DMS114 treated with DMSO at 0.1 percent for 48 hours (cell line): ENCODE data around the gene BASP1.
"Not testable (repeated sequence)": the region's sequence is repeated elsewhere in the genome, so short reads cannot be mapped to it uniquely, and the experiment has no call there.

Experiments
- DNase-seq: peaks from one replicate; lab custom pipeline; 2025; ENCODE audit not compliant: unreplicated experiment; lab: John Stamatoyannopoulos, UW

Gene BASP1

GRCh38 chr5:17252543-17252942 is 35.1 kb downstream of the BASP1 start:
- DNase-seq = no peak

- DNase-seq = no peak
These were observed 38.1 kb downstream of the BASP1 start for GRCh38 chr5:17255471-17256021.

GRCh38 chr5:17256171-17256570 is 38.7 kb downstream of the BASP1 start:
- DNase-seq = no peak

- no peak for DNase-seq
These were observed 39.4 kb downstream of the BASP1 start for GRCh38 chr5:17256839-17257238.

- no peak for DNase-seq
These were observed 40.4 kb downstream of the BASP1 start for GRCh38 chr5:17257705-17258273.

- DNase-seq = no peak
These were observed 41.0 kb downstream of the BASP1 start for GRCh38 chr5:17258431-17258830.

GRCh38 chr5:17259012-17259411 is 41.6 kb downstream of the BASP1 start:
- DNase-seq = not testable (repeated sequence)

GRCh38 chr5:17259630-17260257 is 42.3 kb downstream of the BASP1 start:
- no peak for DNase-seq

- DNase-seq = no peak
These were observed 43.1 kb downstream of the BASP1 start for GRCh38 chr5:17260549-17260948.

- no peak for DNase-seq
These were observed 43.6 kb downstream of the BASP1 start for GRCh38 chr5:17261075-17261474.

- no peak for DNase-seq
These were observed 47.6 kb downstream of the BASP1 start for GRCh38 chr5:17265041-17265440.

- DNase-seq = no peak
These were observed 49.7 kb downstream of the BASP1 start for GRCh38 chr5:17267106-17267505.

- no peak for DNase-seq
These were observed 51.8 kb downstream of the BASP1 start for GRCh38 chr5:17269201-17269600.

- no peak for DNase-seq
These were observed 54.7 kb downstream of the BASP1 start for GRCh38 chr5:17272111-17272510.

- DNase-seq = no peak
These were observed 58.1 kb downstream of the BASP1 start for GRCh38 chr5:17275289-17276158.

- DNase-seq = no peak
These were observed 59.0 kb downstream of the BASP1 start for GRCh38 chr5:17276445-17276844.

- DNase-seq = no peak
These were observed 60.5 kb downstream of the BASP1 start for GRCh38 chr5:17277907-17278306.

GRCh38 chr5:17278931-17279330 is 61.5 kb downstream of the BASP1 start:
- DNase-seq = no peak

GRCh38 chr5:17279487-17279886 is 62.1 kb downstream of the BASP1 start:
- DNase-seq = no peak

GRCh38 chr5:17282283-17283120 is 65.1 kb downstream of the BASP1 start:
- no peak for DNase-seq

- no peak for DNase-seq
These were observed 65.6 kb downstream of the BASP1 start for GRCh38 chr5:17283121-17283415.
